ENCODE results near the gene RIN1. TPM values are rescaled to one million over a fixed set of nuclear protein-coding genes. Genes with fewer than 3 reads are reported as not detected.

The RIN1 gene
- total and polyA plus RNA-seq, 9 of the 15 experiments (the other 6 are each of a cell fraction or from before 2014, with no cell fraction given), result 0.01 to 1.2 (median 0.45) TPM; not detected in 1

DNA sequence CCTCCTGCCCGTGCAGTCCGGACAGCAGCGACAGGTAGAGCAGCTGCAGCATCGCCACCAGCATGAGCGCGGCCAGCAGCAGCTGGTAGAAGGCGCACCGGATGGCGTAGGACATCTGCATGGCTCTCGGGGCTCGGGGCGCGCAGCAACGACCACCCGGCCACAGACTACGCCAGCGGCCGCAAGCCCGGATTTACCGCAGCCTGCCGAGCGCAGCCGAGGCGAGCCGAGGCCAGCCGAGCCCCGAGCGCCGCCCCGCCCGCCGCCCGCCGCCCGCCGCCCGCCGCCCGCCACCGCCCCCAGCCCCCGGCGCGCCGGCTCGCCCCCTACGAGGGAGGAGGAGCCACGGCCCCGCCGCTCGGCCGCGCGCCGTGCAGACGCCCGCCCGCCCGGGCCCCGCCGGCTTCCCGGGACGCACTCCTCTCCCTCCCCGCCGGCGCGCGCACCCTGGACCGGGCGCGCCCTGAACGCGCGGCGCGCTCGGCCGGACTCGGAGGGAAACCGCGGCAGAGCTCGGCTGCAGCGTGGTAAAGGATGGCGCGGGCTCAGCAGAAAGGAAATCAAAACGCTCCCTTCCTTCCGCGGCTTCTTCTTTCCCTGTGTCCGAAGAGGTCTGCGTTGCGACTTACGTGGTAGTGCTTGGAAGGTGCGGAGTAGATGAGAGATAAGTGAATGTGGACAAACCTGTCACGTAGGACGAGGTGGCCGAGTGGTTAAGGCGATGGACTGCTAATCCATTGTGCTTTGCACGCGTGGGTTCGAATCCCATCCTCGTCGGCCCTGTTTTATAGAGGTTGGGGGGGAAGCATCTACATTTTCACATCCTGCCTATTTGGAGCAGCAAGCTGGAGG is 11.4 kb upstream of the RIN1 start, which contains the start of gene B4GAT1 (continued):
- peak; percentile 64; the same call in 1 of the 2 replicates for TF ChIP-seq ETV1 (tag; conservative IDR thresholded peaks at IDR 0.05; ENCODE audit: low read depth)
- TF ChIP-seq, protein P1, sequence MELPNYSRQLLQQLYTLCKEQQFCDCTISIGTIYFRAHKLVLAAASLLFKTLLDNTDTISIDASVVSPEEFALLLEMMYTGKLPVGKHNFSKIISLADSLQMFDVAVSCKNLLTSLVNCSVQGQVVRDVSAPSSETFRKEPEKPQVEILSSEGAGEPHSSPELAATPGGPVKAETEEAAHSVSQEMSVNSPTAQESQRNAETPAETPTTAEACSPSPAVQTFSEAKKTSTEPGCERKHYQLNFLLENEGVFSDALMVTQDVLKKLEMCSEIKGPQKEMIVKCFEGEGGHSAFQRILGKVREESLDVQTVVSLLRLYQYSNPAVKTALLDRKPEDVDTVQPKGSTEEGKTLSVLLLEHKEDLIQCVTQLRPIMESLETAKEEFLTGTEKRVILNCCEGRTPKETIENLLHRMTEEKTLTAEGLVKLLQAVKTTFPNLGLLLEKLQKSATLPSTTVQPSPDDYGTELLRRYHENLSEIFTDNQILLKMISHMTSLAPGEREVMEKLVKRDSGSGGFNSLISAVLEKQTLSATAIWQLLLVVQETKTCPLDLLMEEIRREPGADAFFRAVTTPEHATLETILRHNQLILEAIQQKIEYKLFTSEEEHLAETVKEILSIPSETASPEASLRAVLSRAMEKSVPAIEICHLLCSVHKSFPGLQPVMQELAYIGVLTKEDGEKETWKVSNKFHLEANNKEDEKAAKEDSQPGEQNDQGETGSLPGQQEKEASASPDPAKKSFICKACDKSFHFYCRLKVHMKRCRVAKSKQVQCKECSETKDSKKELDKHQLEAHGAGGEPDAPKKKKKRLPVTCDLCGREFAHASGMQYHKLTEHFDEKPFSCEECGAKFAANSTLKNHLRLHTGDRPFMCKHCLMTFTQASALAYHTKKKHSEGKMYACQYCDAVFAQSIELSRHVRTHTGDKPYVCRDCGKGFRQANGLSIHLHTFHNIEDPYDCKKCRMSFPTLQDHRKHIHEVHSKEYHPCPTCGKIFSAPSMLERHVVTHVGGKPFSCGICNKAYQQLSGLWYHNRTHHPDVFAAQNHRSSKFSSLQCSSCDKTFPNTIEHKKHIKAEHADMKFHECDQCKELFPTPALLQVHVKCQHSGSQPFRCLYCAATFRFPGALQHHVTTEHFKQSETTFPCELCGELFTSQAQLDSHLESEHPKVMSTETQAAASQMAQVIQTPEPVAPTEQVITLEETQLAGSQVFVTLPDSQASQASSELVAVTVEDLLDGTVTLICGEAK (IDR thresholded peaks at IDR 0.05), result peak; percentile 92
- TF ChIP-seq, protein P1 (CRISPR knock-in tag; IDR thresholded peaks at IDR 0.05), result no peak
- no peak for TF ChIP-seq USF1 (CRISPR knock-in tag; IDR thresholded peaks at IDR 0.05)
- TF ChIP-seq LARP7 (IDR thresholded peaks at IDR 0.05), result no peak
- TF ChIP-seq, protein P2, sequence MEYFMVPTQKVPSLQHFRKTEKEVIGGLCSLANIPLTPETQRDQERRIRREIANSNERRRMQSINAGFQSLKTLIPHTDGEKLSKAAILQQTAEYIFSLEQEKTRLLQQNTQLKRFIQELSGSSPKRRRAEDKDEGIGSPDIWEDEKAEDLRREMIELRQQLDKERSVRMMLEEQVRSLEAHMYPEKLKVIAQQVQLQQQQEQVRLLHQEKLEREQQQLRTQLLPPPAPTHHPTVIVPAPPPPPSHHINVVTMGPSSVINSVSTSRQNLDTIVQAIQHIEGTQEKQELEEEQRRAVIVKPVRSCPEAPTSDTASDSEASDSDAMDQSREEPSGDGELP (CRISPR knock-in tag; IDR thresholded peaks at IDR 0.05; ENCODE audit: borderline replicate concordance), result peak; percentile 74; the same call in 1 of the 2 replicates
- TF ChIP-seq FOXK1 (CRISPR knock-in tag; IDR thresholded peaks at IDR 0.05; ENCODE audit: borderline replicate concordance), result no peak
- peak; percentile 93 for TF ChIP-seq TARDBP (IDR thresholded peaks at IDR 0.05)
- TF ChIP-seq, protein P3, sequence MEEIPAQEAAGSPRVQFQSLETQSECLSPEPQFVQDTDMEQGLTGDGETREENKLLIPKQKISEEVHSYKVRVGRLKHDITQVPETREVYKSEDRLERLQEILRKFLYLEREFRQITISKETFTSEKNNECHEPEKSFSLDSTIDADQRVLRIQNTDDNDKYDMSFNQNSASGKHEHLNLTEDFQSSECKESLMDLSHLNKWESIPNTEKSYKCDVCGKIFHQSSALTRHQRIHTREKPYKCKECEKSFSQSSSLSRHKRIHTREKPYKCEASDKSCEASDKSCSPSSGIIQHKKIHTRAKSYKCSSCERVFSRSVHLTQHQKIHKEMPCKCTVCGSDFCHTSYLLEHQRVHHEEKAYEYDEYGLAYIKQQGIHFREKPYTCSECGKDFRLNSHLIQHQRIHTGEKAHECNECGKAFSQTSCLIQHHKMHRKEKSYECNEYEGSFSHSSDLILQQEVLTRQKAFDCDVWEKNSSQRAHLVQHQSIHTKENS (CRISPR knock-in tag; IDR thresholded peaks at IDR 0.05), result no peak
- peak; percentile 37 to 80 for TF ChIP-seq MAZ (CRISPR knock-in tag; conservative IDR thresholded peaks at IDR 0.05 in 1 of 2, IDR thresholded peaks at IDR 0.05 in 1 of 2)
- TF ChIP-seq JUND (IDR thresholded peaks at IDR 0.05; ENCODE audit: borderline replicate concordance, low read depth, low read length), result 0 out of 2 replicates have a peak, but pooled peaks have one; percentile 24
- TF ChIP-seq JUND (tag; IDR thresholded peaks at IDR 0.05; ENCODE audit: borderline replicate concordance, low read depth, low read length), result peak; percentile 44; the same call in 1 of the 3 replicates
- TF ChIP-seq NR0B1 (IDR thresholded peaks at IDR 0.05; ENCODE audit: partially characterized antibody), result no peak

Measured in K562 (cell line).